ENCODE results near the gene RNF214.

DNA sequence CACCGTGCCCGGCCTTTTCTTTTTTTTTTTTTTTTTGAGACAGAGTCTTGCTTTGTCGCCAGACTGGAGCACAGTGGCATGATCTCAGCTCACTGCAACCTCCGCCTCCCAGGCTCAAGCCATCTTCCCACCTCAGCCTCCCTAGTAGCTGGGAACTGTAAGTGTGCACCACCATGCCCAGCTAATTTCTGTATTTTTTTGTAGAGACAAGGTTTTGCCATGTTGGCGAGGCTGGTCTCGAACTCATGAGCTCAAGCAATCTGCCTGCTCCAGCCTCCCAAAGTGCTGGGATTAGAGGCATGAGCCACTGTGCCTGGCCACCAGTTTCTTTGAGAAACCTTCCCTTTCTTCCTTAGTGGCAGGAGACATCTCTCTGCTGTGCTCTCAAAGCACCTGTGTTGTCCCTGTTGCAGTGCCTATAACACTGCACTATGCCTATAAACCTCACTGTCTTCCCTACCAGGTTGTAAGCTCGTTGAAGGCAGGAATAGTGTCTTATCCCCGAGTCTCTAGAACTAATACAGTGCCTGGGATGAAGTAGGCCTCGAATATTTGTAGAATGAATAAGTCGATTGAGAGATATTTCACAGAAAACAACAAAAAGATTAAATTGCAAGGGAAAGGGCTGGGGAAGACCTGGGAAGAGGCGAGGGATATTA, 19.6 kb upstream of the RNF214 start:
- TF ChIP-seq, protein P1, sequence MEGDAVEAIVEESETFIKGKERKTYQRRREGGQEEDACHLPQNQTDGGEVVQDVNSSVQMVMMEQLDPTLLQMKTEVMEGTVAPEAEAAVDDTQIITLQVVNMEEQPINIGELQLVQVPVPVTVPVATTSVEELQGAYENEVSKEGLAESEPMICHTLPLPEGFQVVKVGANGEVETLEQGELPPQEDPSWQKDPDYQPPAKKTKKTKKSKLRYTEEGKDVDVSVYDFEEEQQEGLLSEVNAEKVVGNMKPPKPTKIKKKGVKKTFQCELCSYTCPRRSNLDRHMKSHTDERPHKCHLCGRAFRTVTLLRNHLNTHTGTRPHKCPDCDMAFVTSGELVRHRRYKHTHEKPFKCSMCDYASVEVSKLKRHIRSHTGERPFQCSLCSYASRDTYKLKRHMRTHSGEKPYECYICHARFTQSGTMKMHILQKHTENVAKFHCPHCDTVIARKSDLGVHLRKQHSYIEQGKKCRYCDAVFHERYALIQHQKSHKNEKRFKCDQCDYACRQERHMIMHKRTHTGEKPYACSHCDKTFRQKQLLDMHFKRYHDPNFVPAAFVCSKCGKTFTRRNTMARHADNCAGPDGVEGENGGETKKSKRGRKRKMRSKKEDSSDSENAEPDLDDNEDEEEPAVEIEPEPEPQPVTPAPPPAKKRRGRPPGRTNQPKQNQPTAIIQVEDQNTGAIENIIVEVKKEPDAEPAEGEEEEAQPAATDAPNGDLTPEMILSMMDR (conservative IDR thresholded peaks at IDR 0.05; ENCODE audit: low read depth, low read length) = no peak
- no peak for TF ChIP-seq EZH2 (IDR thresholded peaks at IDR 0.05; ENCODE audit: borderline replicate concordance, low read depth, low read length, poor library complexity, severe bottlenecking)
